ENCODE results near the gene PRRG2. TPM values are rescaled to one million over a fixed set of nuclear protein-coding genes. Genes with fewer than 3 reads are reported as not detected.

Gene PRRG2
- total and polyA plus RNA-seq, 10 of the 15 experiments (the other 5 are each of a cell fraction or from before 2014, with no cell fraction given) = 0.09 to 2.1 (median 0.86) TPM

- Histone ChIP-seq H3K36me3 (ENCODE audit: control insufficient read depth in 2 of 2, insufficient read depth in 2 of 2, low read length in 1 of 2) (no peaks in the 10 kb centered on the region), H3K4me3 (no peak overlapping the region), H2AFZ (ENCODE audit: control insufficient read depth, low read depth, low read length) (no peak overlapping the region), H3K79me2 (ENCODE audit: control insufficient read depth, insufficient read depth, low read length) (peaks cover 20% of the 10 kb centered on the region), H3K4me1 (ENCODE audit: control insufficient read depth, insufficient read depth, low read length) (peaks cover 11% of the 10 kb centered on the region), H3K27me3 (replicated peaks in 1 of 2; ENCODE audit: control insufficient read depth in 2 of 2, insufficient read depth in 2 of 2, low read length in 1 of 2) (no peaks in the 10 kb centered on the region), H3K4me2 (ENCODE audit: control insufficient read depth, insufficient read depth) (no peak overlapping the region), H3K9me3 (replicated peaks; ENCODE audit: control insufficient read depth, insufficient read depth, low read length) (no peaks in the 10 kb centered on the region), H3K9ac (ENCODE audit: control insufficient read depth, insufficient read depth, low read length) (no peak overlapping the region), H3K27ac (ENCODE audit: control insufficient read depth, insufficient read depth) (no peak overlapping the region), H4K20me1 (ENCODE audit: control insufficient read depth, insufficient read depth) (no peaks in the 10 kb centered on the region)
- DNase-seq (ENCODE audit: low read depth, low spot score) (no peak), FAIRE-seq (no peak), ATAC-seq (no peak)
- intact Hi-C loops (cut with micrococcal nuclease; ENCODE audit: unreplicated experiment) (no loop called here), in situ Hi-C loops (cut with MboI) (no loop called here)
- ChIA-PET POLR2A (interaction anchor here (0.7 to 1.4 kb wide), 4 partner anchors 53 to 88 kb away, joined by 3 to 5 read pairs (median 3); partner anchors contain the start of genes PRMT1 and SCAF1), CTCF (interaction anchor here (0.9 to 1.4 kb wide), 2 partner anchors 18 to 84 kb away, joined by 3 read pairs; no protein-coding TSS in a partner anchor), SMC1A (ENCODE audit: uncharacterized antibody, unreplicated experiment) (no interaction called here), RAD21 (ENCODE audit: unreplicated experiment) (interaction anchor here (0.9 kb wide), 1 partner anchor 8 kb away, joined by 3 read pairs; the partner anchor contains the start of gene NOSIP)
- no TSS peak for BruUV-seq (replicated peaks)
- WGBS (ENCODE audit: insufficient coverage, insufficient replicate concordance, low lambda C conversion rate, missing lambda C conversion rate) = 43% methylated on average over 18 of the region's 18 CpGs
- TF ChIP-seq ATF3 (IDR thresholded peaks at IDR 0.05; ENCODE audit: borderline replicate concordance, extremely low read depth, low read depth, low read length) (no peak), ZNF384 (IDR thresholded peaks at IDR 0.05; ENCODE audit: borderline replicate concordance, low read depth, low read length) (peak; percentile 39; the same call in 1 of the 2 replicates), MEF2A (IDR thresholded peaks at IDR 0.05; ENCODE audit: insufficient read depth, low read depth, low read length) (0 out of 2 replicates have a peak, but pooled peaks have one; percentile 17), CREB1 (IDR thresholded peaks at IDR 0.05; ENCODE audit: low read depth) (0 out of 2 replicates have a peak, but pooled peaks have one; percentile 12), TCF12 (IDR thresholded peaks at IDR 0.05; ENCODE audit: low read depth, low read length) (peak; percentile 95), TCF3 (IDR thresholded peaks at IDR 0.05; ENCODE audit: borderline replicate concordance, insufficient read depth, low read depth, low read length) (peak; percentile 82; the same call in 1 of the 2 replicates), PKNOX1 (IDR thresholded peaks at IDR 0.05) (peak; percentile 48; the same call in 1 of the 2 replicates), IRF3 (IDR thresholded peaks at IDR 0.05) (no peak), CHD1 (IDR thresholded peaks at IDR 0.05; ENCODE audit: low read depth, low read length) (no peak), JUNB (IDR thresholded peaks at IDR 0.05) (peak; percentile 27; the same call in 1 of the 2 replicates), MTA2 (IDR thresholded peaks at IDR 0.05; ENCODE audit: low read depth) (no peak), RUNX3 (IDR thresholded peaks at IDR 0.05; ENCODE audit: low read length) (peak; percentile 92), MLLT1 (IDR thresholded peaks at IDR 0.05) (peak; percentile 67; the same call in 1 of the 2 replicates), IRF4 (IDR thresholded peaks at IDR 0.05; ENCODE audit: low read depth, low read length) (peak; percentile 82), NFIC (IDR thresholded peaks at IDR 0.05; ENCODE audit: low read depth, low read length) (no peak), CREM (IDR thresholded peaks at IDR 0.05; ENCODE audit: low read depth) (peak; percentile 20; the same call in 1 of the 2 replicates), EGR1 (IDR thresholded peaks at IDR 0.05; ENCODE audit: borderline replicate concordance in 1 of 2, low read depth in 2 of 2, low read length in 2 of 2) (peak in 1 of 2 experiments; percentile 75; a peak in 2 of 3 replicates), IKZF1 (conservative IDR thresholded peaks at IDR 0.05) (peak; percentile 60), E2F4 (IDR thresholded peaks at IDR 0.05; ENCODE audit: low read depth, low read length) (no peak)
These were observed 7.4 kb downstream of the PRRG2 start for GRCh38 chr19:49588365-49589122.
